WTC11 (cell line): ENCODE measurements around the gene ADAMTS18. TPM values are rescaled to one million over a fixed set of nuclear protein-coding genes. Genes with fewer than 3 reads are reported as not detected.

Experiments
- ATAC-seq: fragments of 200-7000 bp; cut with Tn5 transposase; 2 replicates; pipeline ENCODE4 v1.10.0; 2021; ENCODE audit warnings: mild to moderate bottlenecking, moderate library complexity
- CTCF ChIA-PET: fragments of 300-600 bp; sonication (Branson Sonifier 250); formaldehyde crosslinking; loops from one replicate; lab custom pipeline; 2021; ENCODE audit warnings: antibody characterized with exemption; lab: Charles Lee
- POLR2A ChIA-PET: fragments of 350-600 bp; sonication (Branson Sonifier 250); formaldehyde crosslinking; loops from one replicate; lab custom pipeline; 2021; ENCODE audit warnings: antibody characterized with exemption; lab: Charles Lee
- DNase-seq: peaks from one replicate; pipeline ENCODE4 v3.0.0; 2021; ENCODE audit warnings: low spot score
- H3K27ac Mint-ChIP-seq: 2 replicates; pipeline ENCODE4 v1.8.0; 2021; ENCODE audit warnings: mixed read lengths
- H3K27me3 Mint-ChIP-seq: 2 replicates; pipeline ENCODE4 v1.8.0; 2021; ENCODE audit warnings: low read depth, mild to moderate bottlenecking, moderate library complexity, mixed read lengths
- H3K36me3 Mint-ChIP-seq: 2 replicates; pipeline ENCODE4 v1.8.0; 2021; ENCODE audit warnings: mixed read lengths
- H3K4me1 Mint-ChIP-seq: 2 replicates; pipeline ENCODE4 v1.8.0; 2022; ENCODE audit warnings: mixed read lengths
- H3K4me3 Mint-ChIP-seq: 2 replicates; pipeline ENCODE4 v1.8.0; 2021; ENCODE audit warnings: mild to moderate bottlenecking, moderate library complexity, mixed read lengths
- H3K9me3 Mint-ChIP-seq: 2 replicates; pipeline ENCODE4 v1.8.0; 2021; ENCODE audit warnings: mixed read lengths
- ARID4B ChIP-seq: sonication (generic); formaldehyde crosslinking; IDR thresholded peaks from 2 replicates; pipeline ENCODE4 v1.8.0; 2023; ENCODE audit warnings: missing genetic modification reagents, mild to moderate bottlenecking, borderline replicate concordance
- ATF6 ChIP-seq: sonication (generic); formaldehyde crosslinking; IDR thresholded peaks from 2 replicates; pipeline ENCODE4 v1.8.1; 2023; ENCODE audit warnings: mild to moderate bottlenecking, missing genetic modification reagents
- MXD4 ChIP-seq: fragments of 250-450 bp; sonication (Bioruptor Pico); IDR thresholded peaks from 2 replicates; pipeline ENCODE4 v1.8.0; 2021; ENCODE audit warnings: mild to moderate bottlenecking, moderate library complexity, borderline replicate concordance
- NR1H2 ChIP-seq: sonication (generic); formaldehyde crosslinking; IDR thresholded peaks from 2 replicates; pipeline ENCODE4 v1.9.0; 2021; ENCODE audit warnings: mild to moderate bottlenecking, moderate library complexity, missing genetic modification reagents
- NR2C2 ChIP-seq: sonication (generic); formaldehyde crosslinking; IDR thresholded peaks from 2 replicates; pipeline ENCODE4 v1.8.0; 2022; ENCODE audit warnings: mild to moderate bottlenecking, missing genetic modification reagents
- NR3C1 ChIP-seq: sonication (generic); formaldehyde crosslinking; conservative IDR thresholded peaks from 2 replicates; pipeline ENCODE4 v1.8.1; 2023; ENCODE audit warnings: low read depth, mild to moderate bottlenecking, missing genetic modification reagents
- OVOL2 ChIP-seq: fragments of 250-450 bp; sonication (Bioruptor Pico); IDR thresholded peaks from 2 replicates; pipeline ENCODE4 v1.9.0; 2021; ENCODE audit warnings: mild to moderate bottlenecking, borderline replicate concordance
- PRDM15 ChIP-seq: sonication (generic); formaldehyde crosslinking; IDR thresholded peaks from 2 replicates; pipeline ENCODE4 v1.8.0; 2022; ENCODE audit warnings: missing genetic modification reagents
- TEAD1 ChIP-seq: sonication (generic); formaldehyde crosslinking; IDR thresholded peaks from 2 replicates; pipeline ENCODE4 v1.8.0; 2022; ENCODE audit warnings: mild to moderate bottlenecking, missing genetic modification reagents
- ZMAT4 ChIP-seq: fragments of 250-450 bp; sonication (Bioruptor Pico); IDR thresholded peaks from 2 replicates; pipeline ENCODE4 v1.9.0; 2021; ENCODE audit warnings: mild to moderate bottlenecking
- ZNF138 ChIP-seq: sonication (generic); formaldehyde crosslinking; conservative IDR thresholded peaks from 2 replicates; pipeline ENCODE4 v1.8.1; 2022; ENCODE audit warnings: mild to moderate bottlenecking, moderate library complexity, missing genetic modification reagents
- ZNF317 ChIP-seq: sonication (generic); formaldehyde crosslinking; IDR thresholded peaks from 2 replicates; pipeline ENCODE4 v1.8.1; 2023; ENCODE audit warnings: low read depth, mild to moderate bottlenecking, moderate library complexity, missing genetic modification reagents, borderline replicate concordance
- total RNA-seq: library from RNA; stranded (reverse); gene quantifications from 3 replicates; pipeline ENCODE4 v1.2.3, GENCODE V29; 2021
- TF ChIP-seq, protein P1 (sequence below): sonication (generic); formaldehyde crosslinking; IDR thresholded peaks from 2 replicates; pipeline ENCODE4 v1.8.1; 2023; ENCODE audit warnings: mild to moderate bottlenecking, missing genetic modification reagents, moderate library complexity
- TF ChIP-seq, protein P2 (sequence below): fragments of 250-450 bp; sonication (Bioruptor Pico); IDR thresholded peaks from 2 replicates; pipeline ENCODE4 v1.8.0; 2021; ENCODE audit warnings: mild to moderate bottlenecking
- TF ChIP-seq, protein P3 (sequence below): sonication (generic); formaldehyde crosslinking; conservative IDR thresholded peaks from 2 replicates; pipeline ENCODE4 v1.8.1; 2022; ENCODE audit warnings: mild to moderate bottlenecking, missing genetic modification reagents
- TF ChIP-seq, protein P4 (sequence below): sonication (generic); formaldehyde crosslinking; IDR thresholded peaks from 2 replicates; pipeline ENCODE4 v1.8.1; 2023; ENCODE audit warnings: mild to moderate bottlenecking, missing genetic modification reagents
- TF ChIP-seq, protein P5 (sequence below): fragments of 250-450 bp; sonication (Bioruptor Pico); conservative IDR thresholded peaks from 2 replicates; pipeline ENCODE4 v1.9.0; 2021; ENCODE audit warnings: mild to moderate bottlenecking

ADAMTS18 gene
- total RNA-seq, 1 experiment from 2014 or later = 0.17 TPM

DNA sequence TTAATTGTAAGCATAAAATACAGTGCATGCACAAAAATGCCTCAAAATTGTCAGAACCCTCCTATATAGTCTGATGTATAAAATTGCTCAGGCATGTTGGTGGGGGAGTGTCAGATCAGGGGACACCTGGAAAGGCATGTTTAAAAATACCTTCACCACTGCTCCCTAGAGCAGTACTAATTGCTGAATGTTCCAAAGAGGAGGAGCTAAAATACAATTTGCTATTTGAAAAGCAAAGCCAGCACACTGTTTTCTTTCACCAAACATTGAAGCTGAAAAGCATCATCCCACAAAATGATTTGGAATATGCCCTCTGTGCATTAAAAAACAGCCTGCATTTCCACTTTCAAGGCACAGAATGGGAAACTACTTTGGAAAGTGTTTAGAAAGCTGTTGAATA is 2.6 kb downstream of the ADAMTS18 start:
- DNase-seq = no peak
- CTCF ChIA-PET = no interaction called here
- Mint-ChIP-seq H3K9me3 (no peaks in the 10 kb centered on the region), H3K36me3 (no peaks in the 10 kb centered on the region), H3K4me1 (peaks cover 11% of the 10 kb centered on the region), H3K27ac (no peak overlapping the region)
- TF ChIP-seq PRDM15 (CRISPR knock-in tag) = no peak
- TF ChIP-seq ARID4B (CRISPR knock-in tag) = no peak
- TF ChIP-seq MXD4 (CRISPR knock-in tag) = no peak
- TF ChIP-seq ZNF138 (CRISPR knock-in tag) = no peak
- no peak for TF ChIP-seq OVOL2 (CRISPR knock-in tag)
- TF ChIP-seq NR3C1 (CRISPR knock-in tag) = no peak
- TF ChIP-seq, protein P1, sequence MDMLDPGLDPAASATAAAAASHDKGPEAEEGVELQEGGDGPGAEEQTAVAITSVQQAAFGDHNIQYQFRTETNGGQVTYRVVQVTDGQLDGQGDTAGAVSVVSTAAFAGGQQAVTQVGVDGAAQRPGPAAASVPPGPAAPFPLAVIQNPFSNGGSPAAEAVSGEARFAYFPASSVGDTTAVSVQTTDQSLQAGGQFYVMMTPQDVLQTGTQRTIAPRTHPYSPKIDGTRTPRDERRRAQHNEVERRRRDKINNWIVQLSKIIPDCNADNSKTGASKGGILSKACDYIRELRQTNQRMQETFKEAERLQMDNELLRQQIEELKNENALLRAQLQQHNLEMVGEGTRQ (CRISPR knock-in tag) = no peak
- no peak for TF ChIP-seq NR1H2 (CRISPR knock-in tag)
- no peak for TF ChIP-seq NR2C2
- TF ChIP-seq, protein P2, sequence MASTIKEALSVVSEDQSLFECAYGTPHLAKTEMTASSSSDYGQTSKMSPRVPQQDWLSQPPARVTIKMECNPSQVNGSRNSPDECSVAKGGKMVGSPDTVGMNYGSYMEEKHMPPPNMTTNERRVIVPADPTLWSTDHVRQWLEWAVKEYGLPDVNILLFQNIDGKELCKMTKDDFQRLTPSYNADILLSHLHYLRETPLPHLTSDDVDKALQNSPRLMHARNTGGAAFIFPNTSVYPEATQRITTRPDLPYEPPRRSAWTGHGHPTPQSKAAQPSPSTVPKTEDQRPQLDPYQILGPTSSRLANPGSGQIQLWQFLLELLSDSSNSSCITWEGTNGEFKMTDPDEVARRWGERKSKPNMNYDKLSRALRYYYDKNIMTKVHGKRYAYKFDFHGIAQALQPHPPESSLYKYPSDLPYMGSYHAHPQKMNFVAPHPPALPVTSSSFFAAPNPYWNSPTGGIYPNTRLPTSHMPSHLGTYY (CRISPR knock-in tag) = no peak
- no peak for TF ChIP-seq ZMAT4
- TF ChIP-seq, protein P3, sequence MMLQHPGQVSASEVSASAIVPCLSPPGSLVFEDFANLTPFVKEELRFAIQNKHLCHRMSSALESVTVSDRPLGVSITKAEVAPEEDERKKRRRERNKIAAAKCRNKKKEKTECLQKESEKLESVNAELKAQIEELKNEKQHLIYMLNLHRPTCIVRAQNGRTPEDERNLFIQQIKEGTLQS (CRISPR knock-in tag) = no peak
- no peak for TF ChIP-seq ZNF317
- TF ChIP-seq ATF6 (CRISPR knock-in tag) = no peak
- no peak for TF ChIP-seq TEAD1 (CRISPR knock-in tag)
- TF ChIP-seq, protein P4, sequence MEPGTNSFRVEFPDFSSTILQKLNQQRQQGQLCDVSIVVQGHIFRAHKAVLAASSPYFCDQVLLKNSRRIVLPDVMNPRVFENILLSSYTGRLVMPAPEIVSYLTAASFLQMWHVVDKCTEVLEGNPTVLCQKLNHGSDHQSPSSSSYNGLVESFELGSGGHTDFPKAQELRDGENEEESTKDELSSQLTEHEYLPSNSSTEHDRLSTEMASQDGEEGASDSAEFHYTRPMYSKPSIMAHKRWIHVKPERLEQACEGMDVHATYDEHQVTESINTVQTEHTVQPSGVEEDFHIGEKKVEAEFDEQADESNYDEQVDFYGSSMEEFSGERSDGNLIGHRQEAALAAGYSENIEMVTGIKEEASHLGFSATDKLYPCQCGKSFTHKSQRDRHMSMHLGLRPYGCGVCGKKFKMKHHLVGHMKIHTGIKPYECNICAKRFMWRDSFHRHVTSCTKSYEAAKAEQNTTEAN = no peak
- TF ChIP-seq, protein P5, sequence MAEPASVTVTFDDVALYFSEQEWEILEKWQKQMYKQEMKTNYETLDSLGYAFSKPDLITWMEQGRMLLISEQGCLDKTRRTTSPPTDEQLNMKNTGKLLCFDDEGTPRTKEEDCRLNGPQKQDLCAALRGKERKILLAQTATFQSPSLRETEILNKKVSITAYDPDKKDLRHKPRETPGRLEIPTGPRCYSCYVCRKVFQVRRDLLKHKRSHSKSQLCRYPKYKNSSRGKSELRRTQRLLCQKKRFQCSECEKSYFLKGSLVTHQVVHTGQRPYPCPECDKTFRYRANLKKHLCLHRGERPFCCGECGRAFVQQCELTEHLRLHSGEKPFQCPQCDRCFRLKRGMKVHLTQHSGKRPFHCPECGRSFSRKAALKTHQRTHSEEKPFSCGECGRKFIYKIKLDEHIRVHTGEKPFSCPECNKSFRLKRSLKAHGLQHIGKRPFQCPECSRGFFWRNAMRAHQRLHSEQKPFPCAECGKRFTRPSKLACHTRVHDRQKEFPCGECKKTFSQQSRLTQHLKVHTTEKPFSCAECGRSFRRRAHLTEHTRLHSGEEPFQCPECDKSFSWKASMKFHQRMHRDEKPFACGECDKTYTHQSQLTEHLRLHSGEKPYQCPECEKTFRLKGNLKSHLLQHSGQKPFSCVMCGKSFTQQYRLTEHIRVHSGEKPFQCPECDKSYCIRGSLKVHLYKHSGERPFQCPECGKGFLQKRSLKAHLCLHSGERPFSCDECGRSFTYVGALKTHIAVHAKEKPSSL (CRISPR knock-in tag) = no peak
- TF ChIP-seq, all 79 proteins: peak for 0
- no peak for ATAC-seq
- POLR2A ChIA-PET = no interaction called here
- no peak overlapping the region for H3K4me3 Mint-ChIP-seq
- peaks cover 59% of the 10 kb centered on the region for H3K27me3 Mint-ChIP-seq
